ENCODE results near the gene SNX4. TPM values are rescaled to one million over a fixed set of nuclear protein-coding genes. Genes with fewer than 3 reads are reported as not detected.

The SNX4 gene
- total and polyA plus RNA-seq, 2 donors (not counting 1 experiment from before 2014, with no cell fraction given) = 4.4 to 26.1 TPM

- Mint-ChIP-seq H3K4me1 (no peaks in the 10 kb centered on the region), H3K27me3 (no peaks in the 10 kb centered on the region), H3K27ac (no peak overlapping the region), H3K4me3 (no peak overlapping the region), H3K9me3 (ENCODE audit: insufficient read depth) (no peaks in the 10 kb centered on the region)
- no peak overlapping the region for H2AFZ ChIP-seq (ENCODE audit: insufficient read depth, low read depth, low read length, poor library complexity, severe bottlenecking)
- no peak overlapping the region for H3K27ac ChIP-seq (ENCODE audit: low read length in 2 of 2)
- intact Hi-C loops (cut with micrococcal nuclease) = no loop called here
- H3K27me3 ChIP-seq (replicated peaks in 1 of 4; ENCODE audit: control extremely low read depth in 1 of 4, control insufficient read depth in 3 of 4, insufficient read depth in 4 of 4, low read length in 3 of 4) = no peaks in the 10 kb centered on the region
- peaks cover 0 to 1% (median 0%) of the 10 kb centered on the region in 3 donors for H3K9me3 ChIP-seq (ENCODE audit: control extremely low read depth in 1 of 3, control insufficient read depth in 2 of 3, insufficient read depth in 1 of 3, low read length in 2 of 3)
- H3K4me3 ChIP-seq (ENCODE audit: control extremely low read depth in 1 of 5, extremely low read depth in 1 of 5, insufficient read depth in 1 of 5, low read depth in 2 of 5, low read length in 4 of 5) = no peak overlapping the region
- H4K20me1 ChIP-seq (ENCODE audit: control insufficient read depth, insufficient read depth, low read length, poor library complexity, severe bottlenecking) = no peaks in the 10 kb centered on the region
- H3K4me1 ChIP-seq (ENCODE audit: control insufficient read depth in 2 of 2, insufficient read depth in 2 of 2, low read length in 2 of 2) = no peaks in the 10 kb centered on the region
- TF ChIP-seq EZH2 (IDR thresholded peaks at IDR 0.05; ENCODE audit: borderline replicate concordance, insufficient read depth, low read depth, low read length, poor library complexity, severe bottlenecking) (no peak), CTCF (IDR thresholded peaks at IDR 0.05) (no peak)
- H3K79me2 ChIP-seq (ENCODE audit: control insufficient read depth, insufficient read depth, low read length) = no peaks in the 10 kb centered on the region
- no peak overlapping the region for H3K9ac ChIP-seq (ENCODE audit: low read length)
- DNase-seq = no peak
- POLR2A ChIA-PET = interaction anchor here (0.7 kb wide), 1 partner anchor 96 kb away, joined by 4 read pairs; the partner anchor contains the start of gene ZNF148
- no CpG with 5 or more reads among the region's 1 CpG for WGBS (ENCODE audit: insufficient coverage)
- CTCF ChIA-PET = interaction anchor here (1.9 kb wide), 1 partner anchor 116 kb away, joined by 4 read pairs; no protein-coding TSS in a partner anchor
- ATAC-seq (ENCODE audit: low read depth) = no peak
- H3K4me2 ChIP-seq (replicated peaks; ENCODE audit: low read depth, low read length, poor library complexity, severe bottlenecking) = no peak overlapping the region
- peaks cover 10 to 41% of the 10 kb centered on the region in 2 experiments for H3K36me3 ChIP-seq (replicated peaks in 1 of 2; ENCODE audit: control extremely low read depth in 1 of 2, control insufficient read depth in 1 of 2, extremely low read depth in 1 of 2, insufficient read depth in 2 of 2, low read length in 1 of 2)
Measured at GRCh38 chr3:125470671-125471070, 49.3 kb downstream of the SNX4 start.

GRCh38 chr3:125462722-125463299 lies 57.2 kb downstream of the SNX4 start:
- no peak for TF ChIP-seq CTCF (IDR thresholded peaks at IDR 0.05)
- TF ChIP-seq EZH2 (IDR thresholded peaks at IDR 0.05; ENCODE audit: borderline replicate concordance, insufficient read depth, low read depth, low read length, poor library complexity, severe bottlenecking) = no peak
- H3K79me2 ChIP-seq (ENCODE audit: control insufficient read depth, insufficient read depth, low read length) = no peaks in the 10 kb centered on the region
- peaks cover 0 to under 1% (median 0%) of the 10 kb centered on the region in 3 donors for H3K9me3 ChIP-seq (ENCODE audit: control extremely low read depth in 1 of 3, control insufficient read depth in 2 of 3, insufficient read depth in 1 of 3, low read length in 2 of 3)
- no peak overlapping the region for H3K27ac ChIP-seq (ENCODE audit: low read length in 2 of 2)
- no peak overlapping the region for H3K9ac ChIP-seq (ENCODE audit: low read length)
- DNase-seq (no peak), ATAC-seq (ENCODE audit: low read depth) (no peak)
- intact Hi-C loops (cut with micrococcal nuclease) = no loop called here
- POLR2A ChIA-PET = no interaction called here
- H4K20me1 ChIP-seq (ENCODE audit: control insufficient read depth, insufficient read depth, low read length, poor library complexity, severe bottlenecking) = no peaks in the 10 kb centered on the region
- no peak overlapping the region for H3K27ac Mint-ChIP-seq
- no peaks in the 10 kb centered on the region for H3K27me3 ChIP-seq (replicated peaks in 1 of 4; ENCODE audit: control extremely low read depth in 1 of 4, control insufficient read depth in 3 of 4, insufficient read depth in 4 of 4, low read length in 3 of 4)
- H3K4me3 ChIP-seq (ENCODE audit: control extremely low read depth in 1 of 5, extremely low read depth in 1 of 5, insufficient read depth in 1 of 5, low read depth in 2 of 5, low read length in 4 of 5) = no peak overlapping the region
- H2AFZ ChIP-seq (ENCODE audit: insufficient read depth, low read depth, low read length, poor library complexity, severe bottlenecking) = no peak overlapping the region
- no peaks in the 10 kb centered on the region for H3K9me3 Mint-ChIP-seq (ENCODE audit: insufficient read depth)
- CTCF ChIA-PET = interaction anchor here (0.5 to 0.7 kb wide), 2 partner anchors 45 to 130 kb away, joined by 3 read pairs; no protein-coding TSS in a partner anchor
- H3K36me3 ChIP-seq (replicated peaks in 1 of 2; ENCODE audit: control extremely low read depth in 1 of 2, control insufficient read depth in 1 of 2, extremely low read depth in 1 of 2, insufficient read depth in 2 of 2, low read length in 1 of 2) = peaks cover 7 to 27% of the 10 kb centered on the region in 2 experiments
- 100% methylated on average over 2 of the region's 5 CpGs for WGBS (ENCODE audit: insufficient coverage)
- H3K4me1 Mint-ChIP-seq = no peaks in the 10 kb centered on the region
- no peak overlapping the region for H3K4me3 Mint-ChIP-seq
- no peak overlapping the region for H3K4me2 ChIP-seq (replicated peaks; ENCODE audit: low read depth, low read length, poor library complexity, severe bottlenecking)
- H3K4me1 ChIP-seq (ENCODE audit: control insufficient read depth in 2 of 2, insufficient read depth in 2 of 2, low read length in 2 of 2) = no peaks in the 10 kb centered on the region
- no peaks in the 10 kb centered on the region for H3K27me3 Mint-ChIP-seq
